KOPT-K1 (cell line): Measurements from ENCODE around the gene SPDEF.

Experiments
- H3K27ac ChIP-seq: fragments of 200-600 bp; sonication (generic); 2 replicates; pipeline ENCODE4 v1.5.1; 2016; ENCODE audit warnings: antibody characterized with exemption, mild to moderate bottlenecking, low read depth, low read length; ENCODE audit not compliant: poor library complexity, severe bottlenecking
- H3K36me3 ChIP-seq: fragments of 200-600 bp; sonication (generic); 2 replicates; pipeline ENCODE4 v1.5.1; 2017; ENCODE audit warnings: antibody characterized with exemption, mild to moderate bottlenecking, low read length, moderate library complexity; ENCODE audit not compliant: insufficient read depth
- H3K9me3 ChIP-seq: fragments of 200-600 bp; sonication (generic); 2 replicates; pipeline ENCODE4 v1.5.1; 2017; ENCODE audit warnings: antibody characterized with exemption, low read length, mild to moderate bottlenecking; ENCODE audit not compliant: insufficient read depth, poor library complexity, severe bottlenecking

The SPDEF gene

DNA sequence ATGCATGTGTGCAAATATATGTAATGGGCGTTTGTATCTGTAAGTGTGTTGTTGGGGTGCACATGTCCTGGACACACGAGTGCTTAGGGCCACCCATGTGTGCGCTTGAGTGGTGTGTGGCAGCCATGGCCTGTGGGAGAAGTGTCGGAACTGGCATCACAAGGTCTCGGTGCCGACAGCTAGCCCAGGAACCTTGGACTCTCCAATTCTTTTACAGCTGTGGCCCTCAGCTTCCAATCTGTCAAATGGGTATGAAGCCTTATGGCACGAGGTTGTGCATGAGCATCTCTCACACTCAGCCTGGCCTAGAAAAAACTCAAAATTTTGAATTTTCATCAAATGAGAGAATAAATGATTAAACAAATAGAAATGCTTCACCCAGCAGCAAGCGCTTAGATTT, 42.0 kb downstream of the SPDEF start:
- Histone ChIP-seq H3K9me3 (peaks cover 4% of the 10 kb centered on the region), H3K36me3 (no peaks in the 10 kb centered on the region), H3K27ac (no peak overlapping the region)

DNA sequence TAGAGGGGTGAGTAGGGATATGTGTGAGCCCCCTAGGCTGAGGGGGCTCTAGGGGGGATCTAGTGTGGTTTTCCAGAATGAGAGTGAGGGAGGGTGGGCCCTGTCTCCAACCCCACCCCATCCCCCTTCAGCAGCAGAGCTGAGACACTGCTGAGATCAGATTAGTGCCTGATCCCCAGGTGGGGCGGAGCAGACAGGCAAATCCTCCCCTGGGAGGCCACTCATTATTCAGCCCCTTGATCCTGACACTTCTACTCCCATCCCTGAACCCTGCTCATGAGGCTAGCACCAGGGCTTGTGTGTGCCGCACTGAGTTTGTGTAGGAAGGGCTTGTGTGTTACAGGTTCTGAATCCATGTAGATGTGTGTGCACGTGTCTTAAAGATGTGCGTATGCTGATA, 42.5 kb downstream of the SPDEF start:
- Histone ChIP-seq H3K27ac (no peak overlapping the region), H3K9me3 (peaks cover 4% of the 10 kb centered on the region), H3K36me3 (no peaks in the 10 kb centered on the region)

DNA sequence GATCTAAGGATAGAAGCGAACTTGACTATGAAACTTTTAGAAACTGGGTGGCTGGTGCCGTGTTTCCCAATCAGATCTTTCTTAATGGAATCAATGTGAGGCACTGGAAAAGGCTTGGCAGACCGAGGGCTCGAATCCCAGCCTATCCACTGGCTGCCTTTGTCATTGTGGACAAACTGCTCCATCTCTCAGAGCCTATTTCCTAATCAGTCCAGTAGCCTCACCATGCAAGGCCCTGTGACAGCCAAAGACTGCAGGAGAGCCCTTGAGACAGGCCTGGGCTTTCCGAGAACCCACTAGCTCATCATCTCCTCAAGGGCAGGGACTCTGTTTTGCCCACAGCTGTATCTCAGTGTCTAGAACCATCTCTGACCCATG, 43.4 kb downstream of the SPDEF start:
- Histone ChIP-seq H3K36me3 (no peaks in the 10 kb centered on the region), H3K27ac (no peak overlapping the region), H3K9me3 (peaks cover 4% of the 10 kb centered on the region)

DNA sequence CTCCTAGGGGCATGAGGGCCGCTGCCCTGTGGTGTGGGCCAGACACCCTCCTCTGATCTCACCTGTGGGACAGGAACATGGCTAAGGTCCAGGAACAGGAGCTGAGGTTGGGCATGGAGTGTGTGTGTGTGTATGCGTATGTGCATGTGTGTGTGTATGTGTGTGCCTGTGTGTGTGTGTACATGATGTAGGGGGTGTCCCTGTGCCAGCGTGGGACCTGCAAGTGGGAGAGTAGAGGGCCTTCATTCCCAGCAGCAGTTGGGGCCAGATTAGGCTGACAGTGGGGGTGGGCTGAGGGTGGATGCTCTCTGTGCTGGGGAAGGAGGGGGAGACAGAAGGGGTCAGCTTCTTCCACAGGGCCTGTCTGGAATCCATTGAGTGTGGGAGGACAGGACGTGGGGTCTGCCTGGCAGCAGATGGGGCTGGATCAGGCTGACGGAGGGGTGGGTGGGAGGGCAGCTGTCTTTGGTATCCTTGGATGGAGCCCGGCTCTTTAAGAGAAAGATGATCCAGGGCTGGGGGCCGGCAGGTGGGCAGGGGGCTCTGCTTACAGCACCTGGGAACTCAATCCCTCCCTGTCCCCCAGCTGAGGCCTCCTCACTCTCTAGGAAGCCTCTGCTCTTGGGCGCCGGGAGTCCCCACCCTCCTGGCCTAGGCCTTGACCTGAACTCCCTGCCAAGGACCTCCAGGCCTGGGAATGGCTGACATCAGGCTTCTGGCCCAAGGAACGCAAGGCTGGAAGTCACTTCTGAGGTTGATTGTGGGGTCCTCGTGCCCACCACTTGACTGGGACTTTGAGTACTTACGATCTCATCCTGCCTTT, 44.0 kb downstream of the SPDEF start:
- H3K27ac ChIP-seq: no peak overlapping the region
- peaks cover 4% of the 10 kb centered on the region for H3K9me3 ChIP-seq
- no peaks in the 10 kb centered on the region for H3K36me3 ChIP-seq

DNA sequence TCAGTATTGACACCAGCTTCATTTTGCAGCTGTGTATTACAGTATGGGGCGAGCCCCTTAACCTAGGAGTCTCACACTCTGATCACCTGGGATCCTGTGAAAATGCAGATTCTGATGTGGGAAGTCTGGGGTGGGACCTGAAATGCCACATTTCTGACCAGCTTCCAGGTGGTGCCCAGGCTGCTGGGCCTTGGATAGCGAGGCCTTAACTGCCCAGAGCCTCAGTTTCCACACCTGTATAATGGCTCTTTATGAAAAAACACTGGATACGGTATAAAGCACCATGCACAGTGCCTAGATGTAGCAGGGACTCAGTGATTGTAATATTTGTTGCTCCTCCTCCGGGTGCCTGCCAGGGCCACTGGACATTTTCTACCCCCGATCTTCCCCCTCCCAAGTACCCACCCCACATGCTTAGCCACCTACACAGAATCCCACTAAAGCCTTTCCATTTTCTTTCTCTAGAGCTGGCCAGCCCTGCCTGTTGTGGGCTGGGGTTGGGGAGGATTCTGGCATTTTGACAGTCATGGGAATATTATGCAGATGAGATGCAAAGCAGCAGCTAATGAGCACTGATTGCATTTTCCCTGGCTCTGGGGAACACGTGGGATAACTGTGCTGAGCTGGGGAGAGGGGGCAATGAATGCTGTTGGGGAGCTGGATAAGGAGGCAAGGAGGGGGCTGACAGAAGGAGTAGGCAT, 44.8 kb downstream of the SPDEF start:
- Histone ChIP-seq H3K36me3 (no peaks in the 10 kb centered on the region), H3K9me3 (peaks cover 4% of the 10 kb centered on the region), H3K27ac (no peak overlapping the region)

DNA sequence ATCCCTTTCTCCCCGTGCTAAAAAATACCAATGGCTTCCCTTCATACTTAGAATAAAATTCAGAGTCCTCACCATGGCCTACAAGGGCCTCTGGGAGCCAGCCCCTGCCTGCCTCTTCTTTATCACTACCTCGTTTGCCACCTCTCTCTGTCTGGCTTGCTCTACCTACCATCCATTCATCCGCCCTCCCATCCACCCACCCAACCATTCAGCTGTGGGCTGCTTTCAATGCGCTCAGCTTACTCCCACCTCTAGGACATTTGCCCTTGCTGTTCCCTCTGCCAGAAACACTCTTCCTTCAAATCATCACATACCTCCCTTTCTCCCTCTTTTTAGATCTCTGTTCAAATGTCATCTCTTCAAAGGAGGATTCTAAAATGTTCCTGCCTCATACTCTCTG, 45.8 kb downstream of the SPDEF start:
- Histone ChIP-seq H3K27ac (no peak overlapping the region), H3K36me3 (no peaks in the 10 kb centered on the region), H3K9me3 (peaks cover 4% of the 10 kb centered on the region)

DNA sequence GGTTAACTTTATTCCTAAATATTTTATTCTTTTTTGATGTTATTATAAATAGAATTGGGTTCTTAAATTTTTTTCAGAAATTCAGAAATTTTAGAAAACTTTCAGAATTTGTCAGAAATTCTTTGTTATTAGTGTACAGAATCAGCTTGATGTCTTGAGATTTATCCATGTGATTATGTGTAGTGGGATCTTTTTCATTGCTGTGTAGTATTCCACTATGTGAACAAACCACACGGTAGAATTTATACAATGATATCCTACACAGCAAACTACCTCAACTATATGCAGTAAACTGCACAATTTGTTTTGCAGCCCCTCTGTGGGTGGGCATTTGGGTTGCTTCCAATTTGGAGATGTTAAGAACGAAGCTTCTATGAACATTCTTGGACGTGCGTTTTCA, 46.3 kb downstream of the SPDEF start:
- peaks cover 4% of the 10 kb centered on the region for H3K9me3 ChIP-seq
- H3K36me3 ChIP-seq: no peaks in the 10 kb centered on the region
- no peak overlapping the region for H3K27ac ChIP-seq

DNA sequence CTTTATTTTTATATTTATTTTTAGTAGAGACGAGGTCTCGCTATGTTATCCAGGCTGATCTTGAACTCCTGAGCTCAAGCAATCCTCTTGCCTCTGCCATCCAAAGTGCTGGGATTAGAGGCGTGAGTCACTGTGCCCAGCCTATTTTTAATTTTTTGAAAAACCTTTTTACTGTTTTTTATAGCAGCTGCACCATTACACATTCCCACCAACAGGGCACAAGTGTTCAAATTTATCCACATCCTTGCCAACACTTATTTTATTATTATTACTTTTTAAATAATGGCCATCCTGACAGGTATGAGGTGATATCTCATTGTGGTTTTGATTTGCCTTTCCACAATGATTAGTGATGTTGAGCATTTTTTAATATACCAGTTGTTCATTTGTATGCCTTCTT, 47.7 kb downstream of the SPDEF start:
- Histone ChIP-seq H3K36me3 (no peaks in the 10 kb centered on the region), H3K9me3 (peaks cover 4% of the 10 kb centered on the region), H3K27ac (no peak overlapping the region)

DNA sequence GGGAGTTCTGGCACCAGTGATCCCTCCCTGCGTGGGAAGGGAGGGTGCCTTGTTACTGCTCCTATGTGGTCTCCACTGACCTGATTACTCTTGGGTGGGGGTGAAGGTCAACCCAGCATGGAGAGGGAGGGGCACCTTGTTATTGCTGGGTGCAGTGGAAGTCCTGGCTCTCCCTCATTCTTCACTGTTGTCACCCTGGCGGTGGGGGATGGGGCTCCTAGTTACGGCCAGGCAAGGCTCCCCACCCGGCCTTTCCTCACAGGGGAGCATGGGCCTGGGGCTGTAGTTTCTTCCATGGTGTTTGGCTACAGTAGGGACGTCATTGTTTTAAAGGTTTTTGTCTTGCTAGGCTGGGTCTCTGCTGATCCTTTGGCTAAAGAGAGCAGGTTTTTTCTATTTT, 49.4 kb downstream of the SPDEF start:
- H3K9me3 ChIP-seq: peaks cover 5% of the 10 kb centered on the region
- H3K36me3 ChIP-seq: no peaks in the 10 kb centered on the region
- no peak overlapping the region for H3K27ac ChIP-seq

DNA sequence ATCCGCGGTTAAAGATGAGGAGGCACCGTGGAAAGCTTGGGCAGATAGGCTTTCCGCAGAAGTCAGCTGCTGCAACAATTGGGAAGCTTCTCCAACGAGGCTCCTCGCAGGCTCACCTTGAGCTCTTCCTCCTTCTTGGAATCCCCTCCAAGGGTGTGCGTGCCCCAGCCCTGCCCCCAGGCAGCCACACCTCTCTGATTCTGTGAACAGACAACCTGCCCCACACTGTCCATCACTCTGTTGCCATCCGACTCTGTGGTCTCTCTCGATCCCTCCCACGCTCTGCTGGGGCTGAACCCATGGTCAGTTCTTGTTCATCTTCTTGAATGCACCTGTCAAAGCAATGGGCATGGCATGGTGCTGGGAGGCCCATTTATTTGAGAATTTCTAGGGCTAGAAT, 58.7 kb downstream of the SPDEF start:
- Histone ChIP-seq H3K36me3 (no peaks in the 10 kb centered on the region), H3K9me3 (peaks cover 24% of the 10 kb centered on the region), H3K27ac (no peak overlapping the region)

DNA sequence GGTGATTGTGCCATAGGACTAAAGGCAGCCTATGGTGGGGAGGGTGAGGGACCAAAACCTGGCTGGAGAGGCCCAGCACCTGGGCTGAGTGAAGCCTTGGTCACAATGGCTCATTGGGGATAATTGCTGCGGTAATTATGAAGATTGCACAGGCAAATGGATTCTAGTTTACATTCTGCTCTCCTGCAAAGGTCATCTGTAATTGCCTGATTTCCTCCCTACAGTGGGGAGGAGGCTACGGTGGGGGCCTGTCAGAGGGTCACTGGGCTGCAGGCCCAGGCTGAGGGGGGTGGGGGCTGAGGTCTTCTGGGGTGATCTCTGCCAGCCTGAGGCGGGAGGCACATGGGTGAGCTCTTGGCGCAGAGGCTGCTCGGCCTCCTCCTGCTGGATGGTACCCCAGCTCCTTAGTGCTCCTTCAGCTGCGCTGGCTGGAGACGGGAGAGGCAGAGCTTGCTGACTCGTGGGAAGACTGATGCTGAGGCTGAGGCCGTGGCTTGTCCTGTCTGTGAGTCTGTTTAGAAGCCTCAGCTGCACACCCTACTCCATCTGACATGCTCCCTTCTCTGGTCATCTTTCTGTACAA, 59.9 kb downstream of the SPDEF start:
- peaks cover 18% of the 10 kb centered on the region for H3K9me3 ChIP-seq
- H3K27ac ChIP-seq: no peak overlapping the region
- H3K36me3 ChIP-seq: no peaks in the 10 kb centered on the region

DNA sequence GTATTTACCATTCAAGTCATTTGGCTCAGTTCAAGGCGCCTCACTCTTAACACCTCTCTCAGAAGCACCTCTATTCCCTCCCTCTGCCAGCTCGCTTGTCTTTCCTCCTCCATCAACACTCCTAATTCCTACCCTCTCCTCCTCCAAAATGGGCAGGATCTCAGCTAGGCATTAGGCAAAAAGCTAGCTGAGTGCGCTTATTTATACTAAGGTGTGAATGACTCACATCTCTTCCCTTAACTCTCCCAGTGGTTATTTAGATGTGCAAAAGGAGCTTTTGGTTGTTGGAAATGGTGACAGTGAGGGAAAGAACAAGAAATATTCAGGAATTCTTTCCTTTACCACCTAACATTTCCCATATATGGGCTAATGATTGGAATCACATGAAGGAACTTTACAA, 61.2 kb downstream of the SPDEF start:
- Histone ChIP-seq H3K36me3 (no peaks in the 10 kb centered on the region), H3K27ac (no peak overlapping the region), H3K9me3 (peaks cover 6% of the 10 kb centered on the region)

DNA sequence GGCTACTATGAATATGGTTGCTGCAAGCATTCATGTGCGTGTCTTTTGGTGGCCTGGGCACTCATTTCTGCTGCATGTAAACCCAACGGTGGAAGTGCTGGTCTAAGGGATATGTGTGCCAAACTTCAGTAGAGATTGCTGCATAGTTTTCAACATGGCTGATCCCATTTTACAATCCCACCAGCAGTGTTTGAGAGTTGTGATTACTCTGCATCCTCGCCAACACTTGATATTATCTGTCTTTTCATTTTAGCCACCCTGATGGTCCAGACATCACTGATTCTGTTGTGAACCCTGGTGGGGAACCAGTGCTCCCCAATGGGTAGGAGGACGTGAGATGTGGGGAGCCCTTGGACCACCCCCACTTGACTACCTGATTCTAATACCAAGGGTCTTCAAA, 62.8 kb downstream of the SPDEF start:
- H3K36me3 ChIP-seq: no peaks in the 10 kb centered on the region
- no peaks in the 10 kb centered on the region for H3K9me3 ChIP-seq

DNA sequence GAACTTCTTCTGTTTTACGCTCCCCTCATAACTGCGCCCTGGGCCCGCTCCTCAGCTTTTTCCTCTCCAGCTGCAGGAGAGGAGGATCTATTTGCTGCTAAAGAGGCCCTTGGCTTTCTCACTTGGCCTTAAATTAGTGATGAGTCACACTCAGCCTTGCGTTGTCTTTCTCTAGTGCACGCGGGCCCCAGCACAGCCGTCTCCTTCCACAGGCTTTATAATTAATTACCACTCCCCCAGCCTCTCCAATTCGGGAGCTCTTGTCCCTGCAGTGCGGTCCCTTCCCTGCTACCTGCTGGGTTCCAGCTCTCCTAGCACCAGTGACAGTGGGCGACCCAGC, 65.1 kb downstream of the SPDEF start:
- no peak overlapping the region for H3K27ac ChIP-seq
- no peaks in the 10 kb centered on the region for H3K9me3 ChIP-seq
- H3K36me3 ChIP-seq: no peaks in the 10 kb centered on the region

More for the DNA sequence above, 62.8 kb downstream of the SPDEF start:
- no peak overlapping the region for H3K27ac ChIP-seq

DNA sequence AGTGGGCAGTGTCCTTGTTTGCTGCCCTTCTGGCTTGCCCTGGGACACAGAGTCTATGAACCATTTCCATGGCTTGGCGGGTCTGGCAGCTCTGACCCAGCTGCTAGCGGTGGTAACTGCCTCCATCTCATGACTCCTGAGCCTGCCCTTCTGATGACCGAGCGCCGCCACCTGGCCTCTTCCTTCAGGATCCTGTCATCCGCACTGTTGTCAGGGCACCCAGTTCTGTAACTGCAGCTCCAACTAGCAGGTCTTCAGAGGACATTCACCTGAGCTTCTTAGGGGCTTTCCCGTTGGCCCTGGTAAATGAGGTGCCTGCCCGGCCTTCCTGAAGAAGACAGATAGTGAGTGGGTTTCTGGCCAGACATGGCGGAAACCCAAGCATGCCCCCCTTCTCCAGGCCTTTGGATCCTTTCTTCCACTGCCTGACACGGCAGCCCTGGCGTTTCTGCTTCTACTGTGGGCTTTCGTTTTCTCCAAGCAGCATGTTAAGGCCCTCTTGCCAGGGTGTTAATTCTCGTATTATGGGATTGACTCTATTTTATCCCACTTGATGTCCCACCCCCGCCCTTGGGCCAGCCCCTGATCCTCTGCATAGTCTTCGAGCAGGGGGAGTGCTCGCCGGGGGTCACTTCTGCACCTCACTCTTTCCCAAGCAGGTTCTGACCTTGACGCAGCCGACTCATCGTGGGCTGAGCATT, 65.6 kb downstream of the SPDEF start:
- H3K27ac ChIP-seq: no peak overlapping the region
- no peaks in the 10 kb centered on the region for H3K9me3 ChIP-seq
- H3K36me3 ChIP-seq: no peaks in the 10 kb centered on the region
